Measurements from ENCODE around the gene MCM9.

- no peak for TF ChIP-seq YY1 (IDR thresholded peaks at IDR 0.05; ENCODE audit: insufficient read depth, insufficient read length)
- no peak for TF ChIP-seq SUZ12 (IDR thresholded peaks at IDR 0.05; ENCODE audit: extremely low read depth, insufficient read depth, insufficient read length)
- TF ChIP-seq ZNF274 (IDR thresholded peaks at IDR 0.05; ENCODE audit: low read depth, low read length): no peak
Observed at GRCh38 chr6:118871331-118871730, 63.6 kb downstream of the MCM9 start.
